ENCODE results near the gene ARID5B.
"Not testable (repeated sequence)": the region's sequence is repeated elsewhere in the genome, so short reads cannot be mapped to it uniquely, and the experiment has no call there.

ARID5B gene

DNA sequence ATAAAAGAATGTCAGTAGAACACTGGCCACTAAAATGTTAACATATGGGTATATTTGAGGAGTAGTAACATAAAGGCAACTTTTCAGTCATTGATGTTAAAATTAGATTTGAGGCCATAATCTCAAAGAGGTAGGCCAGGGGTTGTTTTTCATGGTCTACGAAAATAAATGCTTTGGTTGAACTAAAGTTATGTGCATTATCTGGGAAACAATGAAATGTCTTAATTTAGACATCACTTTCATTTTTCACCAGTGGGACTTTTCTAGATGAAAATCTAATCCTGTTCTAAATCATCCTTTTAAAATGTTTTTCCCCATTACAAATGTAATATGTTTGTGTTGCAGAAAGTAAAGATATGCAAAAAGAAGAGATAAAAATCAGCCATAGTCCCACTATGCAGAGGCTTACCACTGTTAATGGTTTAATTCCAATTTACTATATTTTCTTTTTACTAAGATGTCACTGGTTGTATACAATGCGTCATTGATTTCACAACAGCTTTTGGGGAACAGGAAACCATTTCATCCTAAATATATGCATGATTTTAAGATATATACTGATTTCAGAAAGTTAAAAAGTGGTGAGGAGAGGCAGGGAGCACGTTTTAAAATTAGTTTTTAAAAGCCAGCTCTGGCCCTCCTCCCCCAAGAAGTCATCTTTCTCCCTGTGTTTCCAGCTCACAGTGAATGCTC lies 64.3 kb downstream of the ARID5B start:
- no peak for DNase-seq

DNA sequence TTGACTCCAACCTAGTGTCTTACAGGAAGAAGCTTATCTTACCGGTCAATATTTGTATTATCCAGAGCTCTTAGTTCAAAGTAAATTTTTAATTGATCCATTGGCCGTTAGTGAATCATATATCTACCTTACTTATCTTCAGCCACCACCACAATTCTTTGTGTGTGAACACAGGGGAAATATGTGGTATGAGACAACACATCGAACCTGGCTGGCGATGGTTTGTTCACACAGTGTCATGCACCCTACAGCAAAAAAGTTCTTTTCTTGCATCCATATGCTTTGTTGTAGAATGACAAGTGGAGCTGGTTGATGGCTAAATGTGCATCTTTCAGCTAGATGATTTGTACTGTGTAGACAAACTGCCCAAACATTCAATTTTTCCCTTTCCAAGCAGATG lies 65.8 kb downstream of the ARID5B start:
- DNase-seq: no peak

DNA sequence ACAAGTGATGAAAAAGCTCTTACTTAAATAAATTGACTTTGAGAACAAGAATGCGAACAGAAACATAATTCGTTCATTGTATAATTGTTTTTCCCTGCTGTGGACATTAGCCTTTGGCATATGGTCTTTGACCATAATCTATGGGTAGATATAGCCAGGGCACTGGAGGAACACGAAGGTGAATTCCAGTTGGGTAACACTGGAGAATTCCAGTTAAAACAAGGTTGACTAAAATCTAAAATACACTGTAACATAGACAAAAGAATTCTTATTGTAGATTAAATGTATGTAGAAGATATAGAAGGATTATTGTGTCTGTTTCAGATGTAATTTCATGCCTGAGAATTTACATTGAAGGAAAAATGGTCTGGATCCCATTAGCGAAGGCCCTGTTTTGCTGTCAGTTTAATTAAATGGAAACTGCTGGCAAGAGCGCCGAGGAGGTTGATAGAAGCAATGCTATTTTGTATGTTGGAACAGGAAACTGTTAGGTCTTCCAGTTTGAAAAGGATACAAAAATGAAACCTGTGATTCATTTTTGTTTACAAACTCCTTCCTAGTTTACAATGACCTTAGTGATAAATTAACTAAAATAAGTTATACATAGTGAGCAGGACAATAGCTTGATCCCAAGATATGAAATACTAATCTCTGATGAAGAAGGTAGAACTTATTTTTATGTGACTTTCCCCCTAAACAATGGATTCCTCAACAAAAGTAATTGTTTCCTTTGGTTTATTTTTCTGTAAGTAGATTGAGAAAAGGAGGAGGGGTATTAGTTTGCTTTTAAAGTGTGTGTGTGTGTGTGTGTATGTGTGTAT lies 68.9 kb downstream of the ARID5B start:
- DNase-seq: no peak

DNA sequence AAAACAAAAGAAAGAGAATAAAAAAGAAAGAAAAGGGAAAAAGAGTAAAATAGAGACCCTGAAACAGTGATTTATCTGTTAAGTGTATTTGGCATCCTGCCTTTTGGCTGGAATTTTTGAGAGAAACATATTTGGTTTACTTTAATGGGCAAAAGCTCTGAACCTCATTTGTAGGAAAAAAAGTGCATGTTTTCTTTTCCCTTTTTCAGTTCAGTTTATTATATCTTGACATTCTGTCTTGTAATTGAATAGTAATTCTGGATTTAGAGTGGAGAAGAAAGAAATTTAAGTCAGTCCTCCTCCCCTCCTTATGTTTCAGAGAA lies 69.5 kb downstream of the ARID5B start:
- no peak for DNase-seq

DNA sequence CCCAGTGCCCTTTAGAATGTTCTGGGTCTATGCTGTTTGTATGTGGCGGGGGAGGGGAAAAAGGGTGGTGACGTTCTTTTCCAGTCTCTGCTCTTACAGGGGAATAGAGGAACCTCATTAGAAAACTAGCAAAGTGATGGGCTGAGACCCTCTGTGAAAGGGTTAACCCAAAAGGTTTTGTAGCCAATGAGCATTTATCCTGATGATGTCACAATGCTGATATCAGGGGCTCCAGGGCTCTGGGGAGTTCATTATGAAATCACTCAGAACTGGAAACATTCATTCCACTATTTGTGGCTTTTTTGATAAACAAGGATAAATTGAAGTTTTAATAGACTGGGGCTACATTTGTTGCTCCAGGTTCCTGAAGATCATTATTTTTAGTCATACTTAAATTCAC lies 71.7 kb downstream of the ARID5B start:
- no peak for DNase-seq

GRCh38 chr10:61973906-61974305 lies 72.4 kb downstream of the ARID5B start:
- DNase-seq: no peak

DNA sequence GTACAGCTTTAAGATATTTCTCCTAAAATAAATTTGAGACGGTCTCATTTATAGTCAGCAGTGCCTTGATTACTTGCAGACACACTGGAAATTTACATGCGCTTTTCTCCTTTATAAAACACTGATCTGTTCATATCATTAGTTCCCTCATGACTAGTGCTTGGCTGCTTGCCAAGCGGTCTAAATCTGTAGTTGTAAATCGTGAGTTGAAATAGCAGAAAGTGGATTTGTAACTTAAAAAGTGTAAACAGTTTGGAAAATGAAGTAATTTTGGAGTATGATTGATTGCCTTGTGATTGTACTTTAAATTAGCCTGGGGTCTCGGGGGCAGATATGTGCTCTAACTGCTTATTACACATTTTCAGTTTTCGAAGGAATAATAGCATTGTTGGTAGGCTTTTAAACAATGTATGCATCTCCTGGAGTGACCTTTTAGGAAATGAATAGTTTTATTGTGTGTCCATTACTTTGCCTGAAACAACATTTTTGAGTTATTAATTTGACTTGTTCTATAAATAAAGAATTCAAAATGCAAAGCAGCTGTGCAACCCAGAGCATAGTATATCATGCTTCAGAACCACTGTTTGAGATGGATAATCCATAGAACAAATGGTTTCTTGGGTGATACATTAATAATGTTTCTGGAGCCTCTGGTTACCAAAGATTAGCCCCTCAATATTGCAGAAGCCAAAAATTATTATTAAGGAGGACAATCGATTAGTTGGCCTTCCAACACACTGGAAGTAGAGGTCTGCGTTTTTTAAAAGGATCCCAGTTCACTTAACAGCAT lies 73.3 kb downstream of the ARID5B start:
- DNase-seq: no peak

DNA sequence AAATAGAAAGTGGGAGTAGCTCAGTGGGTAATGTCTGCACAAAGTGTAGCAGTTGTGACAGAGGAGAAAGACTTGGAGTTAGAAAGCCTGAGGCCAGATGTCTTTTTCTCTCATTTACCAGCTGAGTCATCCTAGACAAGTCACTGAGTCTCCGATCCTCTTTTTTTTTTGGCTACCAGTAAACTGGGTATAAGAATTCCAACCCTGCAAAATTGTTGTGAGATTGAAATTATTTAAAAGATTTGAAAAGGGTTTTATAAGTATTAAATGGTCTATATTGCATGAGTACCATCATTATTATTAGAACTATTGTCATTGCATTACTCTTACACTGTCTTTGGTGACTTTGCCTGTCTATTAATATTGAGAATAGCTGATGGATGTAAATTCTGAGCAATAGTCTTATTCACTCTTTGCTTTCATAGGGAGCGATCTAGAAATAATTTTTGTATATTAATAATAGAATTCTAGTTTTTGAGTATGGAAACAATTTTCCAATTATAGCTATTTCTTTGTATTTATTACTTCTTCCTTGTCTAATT lies 74.0 kb downstream of the ARID5B start:
- DNase-seq: no peak

DNA sequence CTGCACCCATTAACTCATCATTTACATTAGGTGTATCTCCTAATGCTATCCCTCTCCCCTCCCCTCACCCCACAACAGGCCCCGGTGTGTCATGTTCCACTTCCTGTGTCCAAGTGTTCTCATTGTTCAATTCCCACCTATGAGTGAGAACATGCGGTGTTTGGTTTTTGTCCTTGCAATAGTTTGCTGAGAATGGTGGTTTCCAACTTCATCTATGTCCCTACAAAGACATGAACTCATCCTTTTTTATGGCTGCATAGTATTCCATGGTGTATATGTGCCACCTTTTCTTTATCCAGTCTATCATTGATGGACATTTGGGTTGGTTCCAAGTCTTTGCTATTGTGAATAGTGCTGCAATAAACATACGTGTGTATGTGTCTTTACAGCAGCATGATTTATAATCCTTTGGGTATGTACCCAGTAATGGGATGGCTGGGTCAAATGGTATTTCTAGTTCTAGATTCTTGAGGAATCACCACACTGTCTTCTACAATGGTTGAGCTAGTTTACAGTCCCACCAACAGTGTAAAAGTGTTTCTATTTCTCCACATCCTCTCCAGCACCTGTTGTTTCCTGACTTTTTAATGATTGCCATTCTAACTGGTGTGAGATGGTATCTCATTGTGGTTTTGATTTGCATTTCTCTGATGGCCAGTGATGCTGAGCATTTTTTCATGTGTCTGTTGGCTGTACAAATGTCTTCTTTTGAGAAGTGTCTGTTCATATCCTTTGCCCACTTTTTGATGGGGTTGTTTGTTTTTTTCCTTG lies 75.6 kb downstream of the ARID5B start:
- not testable (repeated sequence) for DNase-seq

GRCh38 chr10:61978965-61979364 lies 77.5 kb downstream of the ARID5B start:
- DNase-seq: no peak

DNA sequence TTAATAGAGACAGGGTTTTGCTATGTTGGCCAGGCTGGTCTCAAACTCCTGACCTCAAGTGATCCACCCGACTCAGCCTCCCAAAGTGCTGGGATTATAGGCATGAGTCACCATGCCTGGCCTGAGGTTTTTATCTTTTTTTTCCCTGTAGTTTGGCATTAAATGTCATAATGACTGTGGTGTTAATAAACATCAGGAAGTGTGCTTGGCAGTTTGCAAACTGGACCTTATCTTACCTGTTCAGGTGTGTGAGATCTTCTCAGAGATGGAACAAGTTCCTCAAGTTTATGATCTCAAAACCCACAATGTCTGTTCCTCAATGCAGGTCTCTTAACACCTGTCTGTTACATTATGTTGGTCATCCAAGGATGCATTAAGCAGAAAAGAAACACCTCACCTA lies 80.0 kb downstream of the ARID5B start:
- DNase-seq: no peak

GRCh38 chr10:61983255-61983654 lies 81.8 kb downstream of the ARID5B start:
- DNase-seq: no peak

DNA sequence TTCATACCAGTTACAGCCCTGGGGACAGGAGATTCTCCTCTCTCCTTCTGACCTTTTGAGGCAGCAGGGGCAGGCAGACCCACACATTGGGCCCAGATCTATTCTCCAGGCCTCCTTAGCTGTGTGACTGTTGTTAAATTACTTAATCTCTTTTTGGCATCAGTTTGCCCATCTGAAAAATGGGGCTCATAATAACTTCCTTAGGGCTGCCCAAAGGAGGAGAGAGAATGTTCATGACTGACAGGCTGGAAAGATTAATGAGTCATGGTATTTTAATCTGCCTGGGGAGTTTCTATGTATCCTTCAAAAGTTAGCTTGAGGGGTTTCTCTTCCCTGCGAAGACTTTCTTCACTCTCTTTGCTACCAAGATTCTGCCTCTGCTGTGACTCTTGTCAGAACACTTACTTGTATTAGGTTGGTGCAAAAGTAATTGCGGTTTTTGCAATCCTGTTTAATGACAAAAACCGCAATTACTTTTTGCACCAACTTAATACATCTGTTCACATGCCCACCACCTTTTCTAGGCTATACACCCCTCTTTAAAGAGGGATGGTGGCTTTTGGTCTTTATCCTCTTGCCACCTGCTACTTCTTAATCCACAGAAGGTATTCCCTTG lies 83.4 kb downstream of the ARID5B start:
- DNase-seq: no peak

DNA sequence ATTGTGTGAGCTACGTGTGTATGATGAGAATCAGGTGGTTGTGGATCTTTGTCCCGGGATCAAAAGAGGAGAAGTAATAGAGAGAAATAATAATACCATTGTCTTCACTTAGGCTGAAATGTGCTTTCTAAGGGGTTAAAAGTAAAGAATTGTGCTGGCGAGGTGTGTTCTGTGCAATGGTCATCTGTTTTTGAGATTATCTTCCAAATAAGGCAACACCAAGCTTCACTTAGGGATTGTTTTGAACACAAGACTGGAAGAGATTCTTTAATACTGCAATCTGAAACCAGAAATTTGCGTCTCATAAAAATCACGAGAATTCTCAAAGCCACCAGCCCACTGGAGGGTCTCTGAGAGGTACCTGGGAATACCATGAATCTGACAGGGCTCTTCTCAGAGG lies 84.2 kb downstream of the ARID5B start:
- DNase-seq: no peak

DNA sequence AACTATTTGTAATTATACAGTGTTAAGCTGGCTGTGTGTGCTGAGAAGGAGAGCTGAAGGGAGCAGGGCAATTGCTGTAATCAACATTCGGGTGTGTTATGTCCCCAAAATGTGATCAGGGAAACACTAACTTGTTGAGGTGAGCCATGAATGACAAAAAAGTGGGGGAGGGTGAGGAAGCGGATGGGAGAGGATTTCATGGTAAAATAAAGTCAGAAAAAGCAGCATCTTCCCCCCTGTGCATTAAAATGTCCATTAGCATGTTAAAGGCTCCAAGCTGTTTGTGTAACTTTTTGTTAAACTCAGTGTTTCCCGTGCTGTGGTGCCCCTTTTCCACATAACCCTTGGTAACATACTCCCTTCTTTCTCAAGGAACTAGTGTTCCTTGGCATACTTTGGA lies 84.9 kb downstream of the ARID5B start:
- DNase-seq: no peak

- DNase-seq: no peak
Measured at GRCh38 chr10:61986788-61987492, 85.4 kb downstream of the ARID5B start.

- DNase-seq: no peak
Measured at GRCh38 chr10:61987537-61987936, 86.0 kb downstream of the ARID5B start.

DNA sequence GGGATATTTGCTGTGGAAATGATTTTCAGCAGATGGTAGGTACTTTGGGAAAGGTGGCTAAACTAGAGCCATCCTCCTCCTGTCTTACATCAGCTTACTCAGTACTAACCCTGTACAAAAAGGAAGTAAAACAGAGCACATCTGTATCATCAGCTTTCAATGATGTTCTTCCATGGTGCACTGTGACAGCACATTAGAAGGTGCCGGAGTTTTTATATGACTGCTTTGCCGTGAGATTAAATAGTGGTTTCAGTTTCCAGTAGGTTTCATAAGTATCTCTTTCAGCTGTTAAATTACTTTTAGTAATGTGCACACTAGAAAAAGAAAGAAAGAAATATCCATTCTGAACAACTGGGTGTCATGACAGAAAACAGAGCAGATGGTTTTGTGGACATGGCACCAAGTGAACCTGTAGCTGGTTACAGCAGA lies 86.5 kb downstream of the ARID5B start:
- DNase-seq: no peak

DNA sequence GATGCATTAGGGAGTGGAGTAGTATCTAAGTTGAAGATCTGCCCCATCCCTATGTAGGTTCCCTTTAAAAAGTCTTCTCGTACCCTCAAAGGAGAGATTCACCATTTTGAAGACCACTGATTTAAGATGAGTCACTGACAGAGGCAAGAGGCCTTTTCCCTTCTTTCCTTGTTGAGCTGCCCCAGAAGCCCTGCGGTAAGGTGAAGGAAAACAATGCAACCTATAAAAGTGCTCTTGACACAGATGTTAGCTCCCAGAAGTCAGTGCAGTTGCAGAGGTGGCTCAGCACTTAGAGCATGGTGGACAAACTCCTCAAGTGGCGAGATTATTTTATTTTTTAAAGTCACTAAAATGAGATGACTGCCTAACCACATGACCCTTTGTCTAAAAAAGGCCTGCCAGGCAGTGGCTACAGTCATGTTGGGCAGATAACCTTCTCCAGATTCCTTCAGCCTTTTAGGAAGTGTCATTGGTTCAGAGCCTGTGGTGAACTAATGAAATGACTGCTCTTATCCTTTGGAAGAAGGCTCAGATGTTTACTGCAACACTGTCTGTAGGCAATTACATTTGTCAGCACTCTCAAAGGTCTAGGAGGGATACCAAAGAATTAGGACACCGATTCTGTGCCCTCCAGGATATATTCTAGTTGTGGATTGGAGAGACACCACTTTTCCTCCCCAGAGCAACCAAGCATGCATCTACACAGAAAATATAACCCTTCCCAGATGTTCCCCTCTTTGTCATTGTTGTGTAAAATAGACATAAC lies 88.7 kb downstream of the ARID5B start:
- no peak for DNase-seq

DNA sequence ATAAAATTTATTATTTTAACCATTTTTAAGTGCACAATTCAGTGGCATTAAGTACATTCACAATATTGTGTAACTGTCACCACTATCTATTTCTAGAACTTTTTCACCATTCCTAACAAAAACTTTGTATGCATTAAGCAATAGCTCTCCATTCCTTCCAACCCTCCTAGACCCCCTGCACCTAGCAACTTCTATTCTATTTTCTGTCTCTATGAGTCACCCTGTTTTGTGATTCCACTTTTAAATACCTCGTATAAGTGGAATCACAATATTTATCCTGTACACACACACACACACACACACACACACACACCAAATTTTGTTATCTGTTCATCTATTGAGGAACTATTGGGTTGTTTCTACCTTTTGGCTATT lies 89.2 kb downstream of the ARID5B start:
- no peak for DNase-seq

DNA sequence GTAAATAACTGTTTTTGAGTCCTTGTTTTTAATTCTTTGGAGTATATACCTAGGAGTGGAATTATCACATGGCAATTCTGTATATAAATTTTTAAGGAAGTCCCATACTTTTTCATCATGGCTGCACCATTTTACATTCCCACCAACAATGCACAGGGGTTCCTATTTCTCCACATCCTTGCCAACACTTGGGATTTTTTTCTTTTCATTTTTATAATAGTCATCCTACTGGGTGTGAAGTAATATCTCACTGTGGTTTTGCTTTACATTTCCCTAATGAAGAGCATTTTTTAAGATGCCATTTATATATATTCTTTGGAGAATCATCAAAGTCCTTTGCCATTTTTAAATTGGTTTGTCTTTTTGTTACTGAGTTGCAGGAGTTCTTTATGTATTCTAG lies 89.7 kb downstream of the ARID5B start:
- no peak for DNase-seq
